AG09309 (cell line): ENCODE results near the gene YBX2.
"Not testable (repeated sequence)": the region's sequence is repeated elsewhere in the genome, so short reads cannot be mapped to it uniquely, and the experiment has no call there.

Experiments
- DNase-seq: peaks from one replicate; pipeline ENCODE4 v3.0.0-alpha.2; 2010; ENCODE audit warnings: low read depth
- H3K4me3 ChIP-seq: 2 replicates; pipeline ENCODE4 v1.5.1; 2011; ENCODE audit warnings: mild to moderate bottlenecking, low read depth, low read length, moderate library complexity; ENCODE audit not compliant: control insufficient read depth
- CTCF ChIP-seq: IDR thresholded peaks from 2 replicates; pipeline ENCODE4 v1.5.1; 2011; ENCODE audit warnings: mild to moderate bottlenecking, low read depth, low read length, inconsistent platforms; ENCODE audit not compliant: insufficient read depth, control insufficient read depth; ENCODE audit errors: missing control alignments

The YBX2 gene

DNA sequence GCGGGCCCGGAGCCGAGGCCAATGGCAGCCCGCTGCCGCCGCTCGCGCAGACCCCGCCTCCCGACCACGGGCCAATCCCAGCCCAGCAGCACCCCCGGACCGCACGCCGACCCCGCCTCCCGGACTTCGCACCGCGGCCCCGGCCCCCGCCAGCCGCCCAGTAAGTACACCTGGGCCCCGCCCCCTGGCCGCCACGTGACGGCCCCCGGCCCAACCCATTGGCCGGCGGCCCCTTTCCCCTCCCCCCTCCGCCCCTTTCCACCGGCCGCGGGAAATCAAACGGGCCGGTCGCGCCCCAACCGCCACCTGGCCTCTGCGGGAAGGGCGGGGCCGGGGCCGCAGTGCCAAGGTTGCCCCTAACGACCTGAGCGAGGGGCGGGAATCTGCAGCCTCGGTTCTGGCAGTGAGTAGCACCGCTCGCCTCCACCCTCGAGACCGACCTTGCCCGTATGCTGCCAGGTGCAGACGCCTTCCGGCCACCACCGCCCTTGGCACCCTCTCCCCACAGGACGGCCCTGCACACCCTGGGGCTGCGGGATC lies at the start of gene YBX2:
YBX2 (minus strand) TSS at position 26 of the 540 bp plus-strand sequence. CDS start 139 bp downstream, outside the sequence.
- no peak for DNase-seq
- H3K4me3 ChIP-seq, result peak within 1 kb of the TSS; percentile 21
- no peak for TF ChIP-seq CTCF

DNA sequence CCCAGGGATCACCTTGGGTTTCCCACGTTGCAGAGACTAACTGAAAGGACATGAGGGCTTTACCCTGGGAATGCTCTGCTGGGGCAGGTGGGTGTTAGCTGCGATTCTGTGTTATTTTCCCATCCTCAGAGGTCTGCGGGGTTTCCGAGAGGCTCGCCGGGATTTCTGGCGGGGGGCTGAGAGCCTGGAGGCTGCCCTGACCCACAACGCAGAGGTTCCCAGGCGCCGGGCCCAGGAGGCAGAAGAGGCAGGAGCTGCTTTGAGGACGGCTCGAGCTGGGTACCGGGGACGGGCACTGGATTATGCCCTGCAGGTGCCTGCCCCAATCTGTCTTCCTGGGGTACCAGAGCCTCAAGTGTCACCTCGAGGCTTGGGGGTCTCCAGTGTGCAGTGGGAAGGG lies 48.8 kb upstream of the YBX2 start:
- no peak for TF ChIP-seq CTCF
- H3K4me3 ChIP-seq, result no peak overlapping the region
- no peak for DNase-seq

- no peak for TF ChIP-seq CTCF
- DNase-seq, result no peak
- H3K4me3 ChIP-seq, result no peak overlapping the region
These were observed 47.4 kb upstream of the YBX2 start for GRCh38 chr17:7341842-7342241.

DNA sequence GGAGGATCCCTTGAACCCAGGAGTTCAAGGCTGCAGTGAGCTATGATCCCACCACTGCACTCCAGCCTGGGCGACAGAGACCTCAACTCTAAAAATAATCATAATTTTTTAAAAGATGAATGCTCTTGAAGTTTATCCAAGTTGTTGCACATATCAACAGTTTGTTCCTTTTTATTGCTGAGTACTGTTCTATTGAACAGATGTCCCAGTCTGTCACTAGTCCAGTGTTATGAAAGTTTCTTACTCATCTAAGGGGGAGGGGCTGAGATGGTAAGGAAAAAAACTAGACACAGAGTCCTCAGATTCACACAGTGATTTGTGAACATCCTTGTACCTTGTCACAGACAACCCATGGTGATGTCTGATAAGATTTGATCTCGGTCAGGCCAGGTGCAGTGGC lies 45.7 kb upstream of the YBX2 start:
- DNase-seq, result no peak
- no peak overlapping the region for H3K4me3 ChIP-seq
- no peak for TF ChIP-seq CTCF

DNA sequence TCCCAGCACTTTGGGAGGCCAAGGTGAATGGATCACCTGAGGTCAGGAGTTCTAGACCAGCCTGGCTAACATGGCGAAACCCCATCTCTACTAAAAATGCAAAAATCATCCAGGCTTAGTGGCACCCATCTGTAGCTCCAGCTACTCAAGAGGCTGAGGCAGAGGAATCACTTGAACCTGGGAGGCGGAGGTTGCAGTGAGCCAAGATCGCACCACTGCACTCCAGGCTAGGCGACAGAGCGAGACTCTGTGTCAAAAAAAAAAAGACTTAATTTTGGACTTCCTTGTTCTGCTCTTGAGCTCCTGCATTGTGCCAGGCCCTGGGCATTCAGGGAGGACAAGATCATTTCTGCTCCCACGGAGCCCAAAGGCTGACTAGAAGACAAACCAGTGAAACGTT lies 43.2 kb upstream of the YBX2 start:
- not testable (repeated sequence) for DNase-seq

DNA sequence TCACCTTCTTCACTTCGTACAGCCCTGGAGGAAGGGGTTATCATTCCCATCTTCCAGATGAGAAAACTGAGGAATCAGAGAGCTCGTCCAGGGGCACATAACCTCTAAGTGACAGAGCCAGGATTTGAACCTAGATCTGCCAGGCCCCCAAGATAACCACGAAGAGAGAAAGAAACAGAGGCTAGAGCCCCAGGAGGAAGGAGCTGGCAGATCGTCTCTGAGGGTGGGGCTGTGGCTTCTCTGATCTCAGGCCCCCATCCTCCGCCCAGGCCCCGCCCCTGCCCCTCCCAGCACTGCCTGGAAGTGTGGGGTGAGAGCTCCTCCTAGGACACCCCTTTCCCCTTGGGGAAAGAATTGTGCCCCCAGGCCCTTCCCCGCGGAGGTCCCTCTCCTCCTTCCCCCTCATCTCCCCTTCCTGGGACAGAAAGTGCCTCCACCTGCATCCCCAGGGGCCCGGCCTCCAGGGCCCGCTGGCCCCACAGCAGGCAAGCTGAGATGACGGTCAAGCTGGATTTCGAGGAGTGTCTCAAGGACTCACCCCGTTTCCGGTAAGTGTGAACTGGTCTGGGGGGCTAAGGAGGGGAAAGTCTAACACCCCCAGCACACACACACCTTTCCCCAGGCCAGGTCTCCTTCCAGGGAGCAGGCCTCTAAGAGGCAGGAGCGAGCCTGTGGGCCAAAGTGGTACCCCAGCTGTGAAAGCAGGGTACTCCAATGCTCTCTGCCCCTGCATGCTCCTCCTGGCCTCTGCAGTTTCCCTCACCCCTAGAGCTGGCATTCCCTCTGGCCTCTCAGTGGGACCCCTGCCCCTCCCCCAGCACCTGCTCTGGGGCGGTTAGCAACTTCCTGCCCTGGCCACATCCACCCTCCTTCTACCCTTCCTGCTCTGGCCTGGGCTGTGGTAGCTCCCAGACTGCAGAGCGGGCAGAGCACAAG lies 42.1 kb upstream of the YBX2 start, which contains the start of gene ACAP1:
ACAP1 (plus strand) TSS at position 290 of the 936 bp plus-strand sequence; CDS start at position 496, 206 bp downstream.
- DNase-seq, result no peak
- no peak for TF ChIP-seq CTCF
- no peak within 1 kb of the TSS for H3K4me3 ChIP-seq

More for the DNA sequence above, 43.2 kb upstream of the YBX2 start:
- H3K4me3 ChIP-seq, result not testable (repeated sequence)

DNA sequence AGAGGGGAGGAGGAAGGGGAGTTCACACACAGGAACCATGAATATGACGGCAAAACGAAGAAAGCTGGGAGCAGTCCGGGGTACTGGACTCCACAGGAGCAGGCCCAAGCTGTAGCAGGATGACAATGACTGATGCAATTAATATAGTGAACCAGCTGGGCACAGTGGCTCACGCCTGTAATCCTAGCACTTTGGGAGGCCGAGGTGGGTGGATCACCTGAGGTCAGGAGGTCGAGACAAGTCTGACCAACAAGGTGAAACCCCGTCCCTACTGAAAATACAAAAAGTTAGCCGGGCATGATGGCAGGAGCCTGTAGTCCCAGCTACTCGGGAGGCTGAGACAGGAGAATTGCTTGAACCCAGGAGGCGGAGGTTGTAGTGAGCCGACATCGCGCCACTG lies 41.3 kb upstream of the YBX2 start:
- not testable (repeated sequence) for DNase-seq, H3K4me3 ChIP-seq
